PFSK-1 (cell line): Measurements from ENCODE around the gene CCDC85C.

ENCODE experiments used
- FOXP2 ChIP-seq: optimal IDR thresholded peaks from 2 replicates; pipeline ENCODE3; 2011; ENCODE audit warnings: borderline replicate concordance, control low read depth, inconsistent platforms; ENCODE audit not compliant: insufficient read depth; ENCODE audit errors: extremely low read length, extremely low read depth
- POLR2AphosphoS5 ChIP-seq: IDR thresholded peaks from 2 replicates; pipeline ENCODE4 v1.6.1; 2012; ENCODE audit warnings: low read depth, mild to moderate bottlenecking, control low read depth, low read length, moderate library complexity
- SIN3A ChIP-seq: IDR thresholded peaks from 2 replicates; pipeline ENCODE4 v1.6.1; 2012; ENCODE audit warnings: mild to moderate bottlenecking, low read length, moderate library complexity, borderline replicate concordance; ENCODE audit not compliant: insufficient read depth
- TAF1 ChIP-seq: IDR thresholded peaks from 2 replicates; pipeline ENCODE4 v1.6.1; 2012; ENCODE audit warnings: low read length, control low read depth, borderline replicate concordance; ENCODE audit not compliant: insufficient read depth
- TF ChIP-seq, protein P1 (sequence below), 2 experiments: IDR thresholded peaks; 2 replicates each; pipeline versions ENCODE4 v1.6.1 to v1.8.0; 2011 to 2012; ENCODE audit warnings: low read depth in 2 of 2, low read length in 2 of 2, control low read depth in 1 of 2, inconsistent platforms in 1 of 2, mild to moderate bottlenecking in 1 of 2, moderate library complexity in 1 of 2; ENCODE audit not compliant: insufficient read depth in 1 of 2

DNA sequence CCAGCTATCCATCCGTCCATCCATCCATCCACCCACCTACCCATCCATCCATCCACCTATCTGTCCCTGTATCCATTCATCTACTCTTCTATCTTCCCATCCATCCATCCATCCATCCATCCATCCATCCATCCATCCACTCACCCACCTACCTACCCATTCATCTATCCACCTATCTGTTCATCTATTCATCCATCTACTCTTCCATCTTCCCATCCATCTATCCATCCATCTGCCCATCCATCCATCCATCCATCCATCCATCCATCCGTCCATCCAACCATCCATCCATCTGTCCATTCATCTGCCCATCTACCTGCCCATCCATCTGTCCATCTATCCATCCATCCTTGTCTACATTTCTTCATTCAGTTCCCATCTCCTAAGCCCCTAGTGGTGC lies 23.1 kb upstream of the CCDC85C start:
- TF ChIP-seq POLR2AphosphoS5, result no peak
- TF ChIP-seq, protein P1, sequence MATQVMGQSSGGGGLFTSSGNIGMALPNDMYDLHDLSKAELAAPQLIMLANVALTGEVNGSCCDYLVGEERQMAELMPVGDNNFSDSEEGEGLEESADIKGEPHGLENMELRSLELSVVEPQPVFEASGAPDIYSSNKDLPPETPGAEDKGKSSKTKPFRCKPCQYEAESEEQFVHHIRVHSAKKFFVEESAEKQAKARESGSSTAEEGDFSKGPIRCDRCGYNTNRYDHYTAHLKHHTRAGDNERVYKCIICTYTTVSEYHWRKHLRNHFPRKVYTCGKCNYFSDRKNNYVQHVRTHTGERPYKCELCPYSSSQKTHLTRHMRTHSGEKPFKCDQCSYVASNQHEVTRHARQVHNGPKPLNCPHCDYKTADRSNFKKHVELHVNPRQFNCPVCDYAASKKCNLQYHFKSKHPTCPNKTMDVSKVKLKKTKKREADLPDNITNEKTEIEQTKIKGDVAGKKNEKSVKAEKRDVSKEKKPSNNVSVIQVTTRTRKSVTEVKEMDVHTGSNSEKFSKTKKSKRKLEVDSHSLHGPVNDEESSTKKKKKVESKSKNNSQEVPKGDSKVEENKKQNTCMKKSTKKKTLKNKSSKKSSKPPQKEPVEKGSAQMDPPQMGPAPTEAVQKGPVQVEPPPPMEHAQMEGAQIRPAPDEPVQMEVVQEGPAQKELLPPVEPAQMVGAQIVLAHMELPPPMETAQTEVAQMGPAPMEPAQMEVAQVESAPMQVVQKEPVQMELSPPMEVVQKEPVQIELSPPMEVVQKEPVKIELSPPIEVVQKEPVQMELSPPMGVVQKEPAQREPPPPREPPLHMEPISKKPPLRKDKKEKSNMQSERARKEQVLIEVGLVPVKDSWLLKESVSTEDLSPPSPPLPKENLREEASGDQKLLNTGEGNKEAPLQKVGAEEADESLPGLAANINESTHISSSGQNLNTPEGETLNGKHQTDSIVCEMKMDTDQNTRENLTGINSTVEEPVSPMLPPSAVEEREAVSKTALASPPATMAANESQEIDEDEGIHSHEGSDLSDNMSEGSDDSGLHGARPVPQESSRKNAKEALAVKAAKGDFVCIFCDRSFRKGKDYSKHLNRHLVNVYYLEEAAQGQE (IDR thresholded peaks at IDR 0.05; ENCODE audit: insufficient read depth in 1 of 2, low read depth in 2 of 2, low read length in 2 of 2), result no peak
- no peak for TF ChIP-seq FOXP2
- no peak for TF ChIP-seq TAF1
- TF ChIP-seq SIN3A, result no peak
